ENCODE measurements around the gene SOX6. TPM values are rescaled to one million over a fixed set of nuclear protein-coding genes. Genes with fewer than 3 reads are reported as not detected.

The SOX6 gene
- total RNA-seq, 1 experiment from 2014 or later = not detected

DNA sequence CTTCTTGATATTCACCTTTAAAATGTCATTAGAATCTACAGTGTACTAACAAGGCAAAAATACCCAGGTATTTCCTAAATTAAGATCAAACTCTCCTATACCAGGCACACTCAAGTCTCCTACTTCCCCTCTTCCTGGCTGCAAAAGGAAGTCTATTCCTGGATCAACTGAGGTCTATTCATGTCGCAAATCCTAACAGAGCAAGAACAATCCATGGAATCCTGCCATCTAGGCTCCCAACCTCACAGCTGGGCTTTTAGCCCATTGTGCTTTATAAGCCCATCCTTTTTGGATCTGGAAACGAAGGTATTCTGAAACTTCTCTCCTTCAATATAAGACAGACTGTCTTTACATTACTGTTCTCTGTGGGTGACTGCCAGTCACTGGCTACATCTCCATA is 161.8 kb downstream of the SOX6 start:
- TF ChIP-seq, protein P1, sequence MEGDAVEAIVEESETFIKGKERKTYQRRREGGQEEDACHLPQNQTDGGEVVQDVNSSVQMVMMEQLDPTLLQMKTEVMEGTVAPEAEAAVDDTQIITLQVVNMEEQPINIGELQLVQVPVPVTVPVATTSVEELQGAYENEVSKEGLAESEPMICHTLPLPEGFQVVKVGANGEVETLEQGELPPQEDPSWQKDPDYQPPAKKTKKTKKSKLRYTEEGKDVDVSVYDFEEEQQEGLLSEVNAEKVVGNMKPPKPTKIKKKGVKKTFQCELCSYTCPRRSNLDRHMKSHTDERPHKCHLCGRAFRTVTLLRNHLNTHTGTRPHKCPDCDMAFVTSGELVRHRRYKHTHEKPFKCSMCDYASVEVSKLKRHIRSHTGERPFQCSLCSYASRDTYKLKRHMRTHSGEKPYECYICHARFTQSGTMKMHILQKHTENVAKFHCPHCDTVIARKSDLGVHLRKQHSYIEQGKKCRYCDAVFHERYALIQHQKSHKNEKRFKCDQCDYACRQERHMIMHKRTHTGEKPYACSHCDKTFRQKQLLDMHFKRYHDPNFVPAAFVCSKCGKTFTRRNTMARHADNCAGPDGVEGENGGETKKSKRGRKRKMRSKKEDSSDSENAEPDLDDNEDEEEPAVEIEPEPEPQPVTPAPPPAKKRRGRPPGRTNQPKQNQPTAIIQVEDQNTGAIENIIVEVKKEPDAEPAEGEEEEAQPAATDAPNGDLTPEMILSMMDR (conservative IDR thresholded peaks at IDR 0.05) = no peak
- Histone ChIP-seq H3K4ac (ENCODE audit: low read depth, low read length) (no peak overlapping the region), H2BK15ac (ENCODE audit: low read depth, low read length) (no peak overlapping the region), H2BK5ac (ENCODE audit: insufficient read length, low read length) (no peak overlapping the region), H3K27me3 (ENCODE audit: insufficient read depth, low read length) (no peaks in the 10 kb centered on the region), H3T11ph (ENCODE audit: low read length) (no peak overlapping the region), H3K79me2 (ENCODE audit: insufficient read depth, low read length) (no peaks in the 10 kb centered on the region), H2BK12ac (ENCODE audit: insufficient read length, low read depth, low read length) (no peak overlapping the region), H3K56ac (ENCODE audit: insufficient read length, low read depth, low read length) (no peak overlapping the region), H3K23me2 (ENCODE audit: insufficient read length, low read depth, low read length, poor library complexity, severe bottlenecking) (no peaks in the 10 kb centered on the region), H2AK5ac (ENCODE audit: insufficient read length, low read length) (no peak overlapping the region), H2AFZ (ENCODE audit: low read length) (no peak overlapping the region), H3K27ac (ENCODE audit: insufficient read length, low read depth, low read length) (no peak overlapping the region), H3K18ac (ENCODE audit: insufficient read length, low read depth, low read length) (no peak overlapping the region), H2BK20ac (ENCODE audit: low read depth, low read length, poor library complexity, severe bottlenecking) (no peak overlapping the region), H4K8ac (replicated peaks; ENCODE audit: insufficient read length, low read depth, low read length) (no peak overlapping the region), H3K9ac (ENCODE audit: extremely low read depth, insufficient read length, low read length) (no peak overlapping the region), H4K5ac (ENCODE audit: insufficient read length, low read depth, low read length) (no peak overlapping the region), H3K79me1 (ENCODE audit: insufficient read depth, low read depth, low read length, poor library complexity, severe bottlenecking) (no peaks in the 10 kb centered on the region), H2BK120ac (ENCODE audit: low read depth, low read length, poor library complexity, severe bottlenecking) (no peak overlapping the region), H3K4me1 (ENCODE audit: insufficient read depth, low read length) (no peaks in the 10 kb centered on the region; the same call in 1 of the 2 replicates), H3K9me3 (ENCODE audit: control insufficient read depth, low read depth, low read length) (no peaks in the 10 kb centered on the region), H3K23ac (ENCODE audit: insufficient read length, low read depth, low read length) (no peak overlapping the region), H3K14ac (ENCODE audit: insufficient read depth, low read length) (no peak overlapping the region), H4K20me1 (ENCODE audit: control insufficient read depth, insufficient read depth, insufficient read length) (no peaks in the 10 kb centered on the region), H3K4me2 (ENCODE audit: insufficient read depth, insufficient read length, low read length) (no peak overlapping the region), H4K91ac (ENCODE audit: insufficient read length, low read depth, low read length) (no peak overlapping the region)
- H3K27me3 Mint-ChIP-seq (ENCODE audit: low read depth) = peaks cover 3% of the 10 kb centered on the region; the same call in 1 of the 2 replicates
- WGBS (ENCODE audit: extremely low coverage, insufficient read length, low lambda C conversion rate) = no CpG with 5 or more reads among the region's 2 CpGs
- DNase-seq = no peak
- H3K27ac Mint-ChIP-seq = no peak overlapping the region
- H3K4me3 Mint-ChIP-seq = no peak overlapping the region
- H3K36me3 Mint-ChIP-seq (ENCODE audit: insufficient read depth in 1 of 3, low read depth in 3 of 3) = no peaks in the 10 kb centered on the region
- H3K9me3 Mint-ChIP-seq = no peaks in the 10 kb centered on the region
- H3K4me1 Mint-ChIP-seq = peaks cover 15 to 16% of the 10 kb centered on the region in 2 experiments
